ENCODE data around the gene WDFY4.

- TF ChIP-seq CTCF (conservative IDR thresholded peaks at IDR 0.05), result no peak
- no peak for TF ChIP-seq EZH2 (IDR thresholded peaks at IDR 0.05; ENCODE audit: low read depth)
Observed at GRCh38 chr10:48811917-48812316, 127.2 kb downstream of the WDFY4 start.

Data from PC-9 (cell line).